Thymus (tissue), 11 donors: ENCODE data around the gene CYSTM1. TPM values are rescaled to one million over a fixed set of nuclear protein-coding genes. Genes with fewer than 3 reads are reported as not detected.

Experiments
- DNase-seq, 9 donors: peaks; one replicate each; pipeline ENCODE4 v3.0.0-alpha.2; 2013; ENCODE audit warnings: low spot score in 9 of 9, low read depth in 6 of 9, missing footprints in 1 of 9
- H3K27ac ChIP-seq, 2 donors: one replicate each; pipeline ENCODE4 v1.5.1; 2013; ENCODE audit warnings: control low read depth in 1 of 2, low read depth in 1 of 2, low read length in 1 of 2, mild to moderate bottlenecking in 1 of 2, moderate library complexity in 1 of 2
- H3K27me3 ChIP-seq, 2 donors: one replicate each; pipeline ENCODE4 v1.5.1; 2013; ENCODE audit warnings: low read length in 1 of 2; ENCODE audit not compliant: control insufficient read depth in 2 of 2, insufficient read depth in 1 of 2
- H3K36me3 ChIP-seq, 2 donors: one replicate each; pipeline ENCODE4 v1.5.1; 2013; ENCODE audit warnings: low read length in 1 of 2, mild to moderate bottlenecking in 1 of 2, moderate library complexity in 1 of 2; ENCODE audit not compliant: control insufficient read depth in 2 of 2, insufficient read depth in 2 of 2
- H3K4me1 ChIP-seq, 2 donors: one replicate each; pipeline ENCODE4 v1.5.1; 2013; ENCODE audit warnings: low read length in 2 of 2; ENCODE audit not compliant: control insufficient read depth in 2 of 2, insufficient read depth in 2 of 2
- H3K4me3 ChIP-seq, 2 donors: one replicate each; pipeline ENCODE4 v1.5.1; 2013; ENCODE audit warnings: low read length in 2 of 2, control low read depth in 1 of 2, mild to moderate bottlenecking in 1 of 2
- H3K9me3 ChIP-seq, 2 donors: one replicate each; pipeline ENCODE4 v1.5.1; 2013; ENCODE audit warnings: low read length in 1 of 2, mild to moderate bottlenecking in 1 of 2; ENCODE audit not compliant: control insufficient read depth in 2 of 2, insufficient read depth in 1 of 2
- WGBS: extraction: QIAGEN DNeasy Blood & Tissue Kit; methylation state at CpG from one replicate; pipeline ENCODE4 v1.1.7; 2013; 5-methylcytosine and 5-hydroxymethylcytosine counted together
- polyA plus RNA-seq: library from polyadenylated mRNA; stranded (reverse); fragments of 200-250 nt; gene quantifications from one replicate; pipeline ENCODE4 v1.2.3, GENCODE V29; 2013
- total RNA-seq: library from RNA; stranded (reverse); fragments of 120-200 nt; gene quantifications from one replicate; pipeline ENCODE4 v1.2.4, GENCODE V29; 2013
- donor health status: healthy.

The CYSTM1 gene
- total and polyA plus RNA-seq, 2 donors, result 23.1 to 44.7 TPM

DNA sequence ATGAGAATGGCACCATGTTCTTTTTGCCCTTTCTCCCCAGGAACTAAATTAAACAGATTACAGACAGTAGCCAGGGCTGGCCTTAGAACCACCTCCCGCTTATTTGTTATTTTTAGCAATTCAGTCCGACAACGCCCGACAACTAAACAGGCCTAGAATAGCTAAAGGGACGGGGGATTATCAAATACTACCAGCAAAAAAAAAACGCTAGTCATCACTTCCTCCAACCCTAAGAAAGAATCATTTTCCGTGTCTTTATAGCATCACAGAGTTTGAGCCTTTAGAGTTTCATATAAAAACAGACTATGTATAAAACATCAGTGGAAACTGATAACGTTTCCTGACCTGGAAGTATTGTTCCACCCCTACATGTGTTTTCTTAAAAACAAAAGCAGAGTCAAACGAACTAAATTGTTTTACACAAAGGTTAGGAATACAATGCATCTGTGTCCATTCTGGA lies 92.6 kb downstream of the CYSTM1 start:
- Histone ChIP-seq H3K36me3 (peaks cover 0 to 3% of the 10 kb centered on the region in 2 donors), H3K27me3 (no peaks in the 10 kb centered on the region), H3K9me3 (peaks cover 0 to 3% of the 10 kb centered on the region in 2 donors), H3K4me3 (no peak overlapping the region), H3K4me1 (peaks cover 0 to 4% of the 10 kb centered on the region in 2 donors), H3K27ac (peak overlapping the region; percentile 46 to 63)
- no peak for DNase-seq
- WGBS, result 90% methylated on average over 9 of the region's 9 CpGs

GRCh38 chr5:140270008-140270407 lies 95.0 kb downstream of the CYSTM1 start:
- Histone ChIP-seq H3K4me3 (no peak overlapping the region), H3K27ac (no peak overlapping the region), H3K4me1 (peaks cover 0 to 4% of the 10 kb centered on the region in 2 donors), H3K27me3 (no peaks in the 10 kb centered on the region), H3K36me3 (peaks cover 0 to 9% of the 10 kb centered on the region in 2 donors), H3K9me3 (peaks cover 0 to 2% of the 10 kb centered on the region in 2 donors)
- no peak for DNase-seq

DNA sequence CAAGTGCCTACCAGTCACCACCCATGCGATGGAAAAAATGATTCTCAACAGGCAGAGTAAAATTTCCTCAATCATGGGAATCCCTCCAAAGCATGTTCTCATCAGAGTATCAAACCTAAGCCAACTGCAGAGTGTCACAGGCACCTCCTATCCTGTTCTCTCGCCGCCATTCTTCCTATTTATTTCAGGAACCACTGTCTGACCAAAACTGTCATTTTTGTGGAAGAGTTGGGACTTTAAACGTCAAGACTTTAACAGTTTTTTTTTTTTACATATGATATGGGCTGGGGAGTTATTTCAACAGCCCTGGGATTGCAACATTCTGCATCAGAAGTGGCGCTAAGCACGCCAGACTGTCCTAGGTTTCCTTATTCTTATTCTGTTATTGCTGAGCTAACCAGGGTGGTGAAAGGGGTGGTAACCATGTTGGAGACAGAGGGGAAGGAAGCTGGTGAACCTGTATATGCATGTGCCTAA lies 98.5 kb downstream of the CYSTM1 start:
- Histone ChIP-seq H3K27me3 (no peaks in the 10 kb centered on the region), H3K27ac (no peak overlapping the region), H3K4me3 (no peak overlapping the region), H3K36me3 (peaks cover 3 to 9% of the 10 kb centered on the region in 2 donors), H3K4me1 (no peaks in the 10 kb centered on the region), H3K9me3 (no peaks in the 10 kb centered on the region)
- no peak for DNase-seq
- 80% methylated on average over 6 of the region's 6 CpGs for WGBS

DNA sequence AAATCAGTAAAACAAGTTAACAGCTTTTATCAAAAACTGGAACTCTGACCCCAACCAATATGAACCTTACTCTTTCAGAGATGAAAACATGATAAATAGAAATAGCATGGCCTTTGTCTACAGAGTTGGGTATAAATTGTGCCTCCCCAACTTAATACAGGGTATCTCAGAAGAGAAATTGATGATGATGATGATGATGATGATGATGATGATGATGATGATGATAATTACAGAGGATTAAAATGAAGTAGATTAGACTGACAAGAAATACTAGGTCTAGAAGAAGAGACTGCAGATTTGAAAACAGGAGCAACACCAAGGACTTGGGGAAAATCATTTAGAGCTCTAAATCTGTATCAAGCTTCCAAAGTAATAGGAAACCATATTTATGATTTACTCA lies 100.8 kb downstream of the CYSTM1 start:
- Histone ChIP-seq H3K27me3 (no peaks in the 10 kb centered on the region), H3K36me3 (peaks cover 6 to 15% of the 10 kb centered on the region in 2 donors), H3K4me3 (no peak overlapping the region), H3K9me3 (no peaks in the 10 kb centered on the region), H3K27ac (no peak overlapping the region), H3K4me1 (no peaks in the 10 kb centered on the region)
- DNase-seq, result no peak

- H3K9me3 ChIP-seq, result no peaks in the 10 kb centered on the region
- no peaks in the 10 kb centered on the region for H3K4me1 ChIP-seq
- H3K36me3 ChIP-seq, result peaks cover 6% of the 10 kb centered on the region in 2 donors
- H3K27ac ChIP-seq, result no peak overlapping the region
- WGBS, result 97% methylated on average over 2 of the region's 2 CpGs
- DNase-seq, result no peak
- no peaks in the 10 kb centered on the region for H3K27me3 ChIP-seq
- no peak overlapping the region for H3K4me3 ChIP-seq
Observed at GRCh38 chr5:140282266-140282665, 107.3 kb downstream of the CYSTM1 start.

DNA sequence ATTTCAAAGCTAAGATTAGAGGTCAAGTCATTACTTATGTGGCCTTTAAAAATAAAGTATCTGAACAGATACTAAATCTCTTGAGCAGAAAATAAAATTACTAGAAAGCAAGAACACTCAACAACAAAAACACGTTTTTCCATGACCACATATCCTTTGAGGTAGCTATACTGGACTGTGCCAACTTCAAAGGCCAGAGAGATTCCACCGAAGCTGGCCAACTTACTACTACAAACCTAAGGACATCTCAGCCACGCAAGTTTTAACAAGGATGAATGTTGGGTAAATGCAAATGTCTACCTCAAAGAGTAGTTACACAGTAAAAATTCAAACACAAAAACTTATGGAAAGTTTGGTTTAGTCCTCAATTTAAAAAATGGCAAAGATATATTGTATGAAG lies 109.0 kb downstream of the CYSTM1 start:
- H3K9me3 ChIP-seq, result no peaks in the 10 kb centered on the region
- H3K27me3 ChIP-seq, result no peaks in the 10 kb centered on the region
- DNase-seq, result no peak
- H3K4me1 ChIP-seq, result no peaks in the 10 kb centered on the region
- H3K27ac ChIP-seq, result no peak overlapping the region
- H3K36me3 ChIP-seq, result peaks cover 3% of the 10 kb centered on the region in 2 donors
- H3K4me3 ChIP-seq, result no peak overlapping the region
- 98% methylated on average over 3 of the region's 3 CpGs for WGBS

DNA sequence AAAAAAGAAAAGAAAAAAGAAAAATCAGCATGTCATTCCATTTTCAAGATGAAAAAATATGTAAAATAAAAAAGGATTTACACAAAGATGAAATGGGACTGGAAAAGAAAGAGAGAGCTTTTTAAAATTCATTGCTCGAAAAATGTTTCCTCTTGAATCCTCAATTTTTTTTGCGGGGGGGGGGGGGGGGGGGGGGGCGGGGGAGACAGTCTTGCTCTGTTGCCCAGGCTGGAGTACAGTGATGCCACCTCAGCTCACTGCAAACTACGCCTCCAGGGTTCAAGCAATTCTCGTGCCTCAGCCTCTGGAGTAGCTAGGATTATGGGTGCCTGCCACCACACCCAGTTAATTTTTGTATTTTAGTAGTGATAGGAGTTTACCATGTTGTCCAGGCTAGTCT lies 111.4 kb downstream of the CYSTM1 start:
- no peaks in the 10 kb centered on the region for H3K27me3 ChIP-seq
- no peaks in the 10 kb centered on the region for H3K4me1 ChIP-seq
- no peak for DNase-seq

GRCh38 chr5:140287801-140288521 lies 113.0 kb downstream of the CYSTM1 start:
- H3K27ac ChIP-seq, result no peak overlapping the region
- DNase-seq, result no peak
- no peaks in the 10 kb centered on the region for H3K36me3 ChIP-seq
- H3K27me3 ChIP-seq, result no peaks in the 10 kb centered on the region
- no peaks in the 10 kb centered on the region for H3K9me3 ChIP-seq
- H3K4me3 ChIP-seq, result no peak overlapping the region
- 98% methylated on average over 7 of the region's 7 CpGs for WGBS
- no peaks in the 10 kb centered on the region for H3K4me1 ChIP-seq

More for the DNA sequence above, 111.4 kb downstream of the CYSTM1 start:
- Histone ChIP-seq H3K36me3 (no peaks in the 10 kb centered on the region), H3K9me3 (no peaks in the 10 kb centered on the region), H3K27ac (no peak overlapping the region), H3K4me3 (no peak overlapping the region)
- 95% methylated on average over 5 of the region's 5 CpGs for WGBS

- Histone ChIP-seq H3K4me3 (no peak overlapping the region), H3K4me1 (no peaks in the 10 kb centered on the region), H3K27ac (no peak overlapping the region), H3K9me3 (no peaks in the 10 kb centered on the region), H3K27me3 (no peaks in the 10 kb centered on the region), H3K36me3 (no peaks in the 10 kb centered on the region)
- 98% methylated on average over 1 of the region's 1 CpG for WGBS
- no peak for DNase-seq
Observed at GRCh38 chr5:140292212-140293036, 117.4 kb downstream of the CYSTM1 start.
